A673 (cell line): ENCODE results near the gene RASGRP1. TPM values are rescaled to one million over a fixed set of nuclear protein-coding genes. Genes with fewer than 3 reads are reported as not detected.

ENCODE experiments used
- BruUV-seq: library from RNA; stranded (reverse); fragments of 400-500 nt; replicated peaks from 2 replicates; lab custom pipeline; 2021; lab: Mats Ljungman, UMichigan
- CTCF ChIA-PET: fragments of 300-600 bp; sonication (Branson Sonifier 250); formaldehyde crosslinking; loops from one replicate; lab custom pipeline; 2022; ENCODE audit warnings: antibody characterized with exemption; lab: Charles Lee
- POLR2A ChIA-PET: fragments of 300-600 bp; sonication (Branson Sonifier 250); formaldehyde crosslinking; loops from one replicate; lab custom pipeline; 2022; ENCODE audit warnings: antibody characterized with exemption; ENCODE audit not compliant: low non-redundant PET; lab: Charles Lee
- DNase-seq: peaks from one replicate; pipeline ENCODE4 v3.0.0-alpha.2; 2015; ENCODE audit warnings: low spot score
- H3K27ac ChIP-seq: fragments of 200-600 bp; sonication (generic); 2 replicates; pipeline ENCODE4 v1.5.1; 2016; ENCODE audit warnings: mixed run types, low read depth, mild to moderate bottlenecking, mixed read lengths, antibody characterized with exemption, low read length; ENCODE audit not compliant: poor library complexity, severe bottlenecking
- H3K27me3 ChIP-seq: fragments of 200-600 bp; sonication (generic); replicated peaks from 2 replicates; pipeline ENCODE4 v1.6.1; 2017; ENCODE audit warnings: mixed run types, low read depth, mild to moderate bottlenecking, mixed read lengths, antibody characterized with exemption, low read length; ENCODE audit not compliant: insufficient read depth, poor library complexity
- H3K36me3 ChIP-seq: fragments of 200-600 bp; sonication (generic); 2 replicates; pipeline ENCODE4 v1.6.1; 2016; ENCODE audit warnings: mixed run types, mild to moderate bottlenecking, mixed read lengths, antibody characterized with exemption, low read length; ENCODE audit not compliant: insufficient read depth, poor library complexity, severe bottlenecking
- H3K4me1 ChIP-seq: fragments of 200-600 bp; sonication (generic); 2 replicates; pipeline ENCODE4 v1.6.1; 2017; ENCODE audit warnings: mixed run types, mild to moderate bottlenecking, mixed read lengths, antibody characterized with exemption, low read length; ENCODE audit not compliant: insufficient read depth, poor library complexity, severe bottlenecking
- H3K4me3 ChIP-seq: fragments of 200-600 bp; sonication (generic); 2 replicates; pipeline ENCODE4 v1.5.1; 2016; ENCODE audit warnings: low read depth, mixed run types, mild to moderate bottlenecking, mixed read lengths, low read length; ENCODE audit not compliant: poor library complexity, severe bottlenecking
- H3K9me3 ChIP-seq: fragments of 200-600 bp; sonication (generic); 2 replicates; pipeline ENCODE4 v1.6.1; 2016; ENCODE audit warnings: mixed run types, low read depth, mild to moderate bottlenecking, mixed read lengths, antibody characterized with exemption, low read length; ENCODE audit not compliant: poor library complexity, severe bottlenecking
- CTCF ChIP-seq: fragments of 300-800, 200-600 bp; sonication (generic); conservative IDR thresholded peaks from 2 replicates; pipeline ENCODE4 v1.5.1; 2017; ENCODE audit warnings: low read depth, mild to moderate bottlenecking, antibody characterized with exemption, low read length, moderate library complexity, mixed read lengths
- EZH2 ChIP-seq: fragments of 200-600 bp; sonication (generic); IDR thresholded peaks from 2 replicates; pipeline ENCODE4 v1.6.1; 2017; ENCODE audit warnings: borderline replicate concordance, low read depth, mild to moderate bottlenecking, mixed read lengths, antibody characterized with exemption, low read length; ENCODE audit not compliant: poor library complexity, severe bottlenecking
- intact Hi-C: fragments of 100-400 bp; cut with micrococcal nuclease; formaldehyde crosslinking; loops from one replicate; pipeline ENCODE4 v1.10.0; 2022; ENCODE audit not compliant: unreplicated experiment
- total RNA-seq: library from RNA; stranded (reverse); gene quantifications from 2 replicates; pipeline ENCODE4 v1.2.3, GENCODE V29; 2021

RASGRP1 gene
- total RNA-seq, 1 experiment from 2014 or later = not detected

- DNase-seq = no peak
- H3K4me1 ChIP-seq = no peaks in the 10 kb centered on the region
- H3K27ac ChIP-seq = no peak overlapping the region
- peaks cover 34% of the 10 kb centered on the region for H3K36me3 ChIP-seq
- no peaks in the 10 kb centered on the region for H3K9me3 ChIP-seq
- intact Hi-C loops = loop anchor here (10.0 kb wide), 1 partner anchor 207 kb away; no protein-coding TSS in a partner anchor
- H3K4me3 ChIP-seq = no peak overlapping the region
- H3K27me3 ChIP-seq = no peaks in the 10 kb centered on the region
- ChIA-PET POLR2A (interaction anchor here (0.7 kb wide), 1 partner anchor 195 kb away, joined by 3 read pairs; no protein-coding TSS in a partner anchor), CTCF (no interaction called here)
- TF ChIP-seq EZH2 = no peak
- no peak for TF ChIP-seq CTCF
- no TSS peak for BruUV-seq
Measured at GRCh38 chr15:38477637-38478036, 87.0 kb downstream of the RASGRP1 start.

- no peak for TF ChIP-seq CTCF
- TF ChIP-seq EZH2 = no peak
- H3K27ac ChIP-seq = no peak overlapping the region
- no TSS peak for BruUV-seq
- CTCF ChIA-PET = no interaction called here
- no peak for DNase-seq
- no peak overlapping the region for H3K4me3 ChIP-seq
- H3K36me3 ChIP-seq = peaks cover 32% of the 10 kb centered on the region
- intact Hi-C loops = loop anchor here (10.0 kb wide), 1 partner anchor 209 kb away; no protein-coding TSS in a partner anchor
- no peaks in the 10 kb centered on the region for H3K27me3 ChIP-seq
- no peaks in the 10 kb centered on the region for H3K9me3 ChIP-seq
- H3K4me1 ChIP-seq = no peaks in the 10 kb centered on the region
- POLR2A ChIA-PET = no interaction called here
Measured at GRCh38 chr15:38476120-38476519, 88.5 kb downstream of the RASGRP1 start.

- CTCF ChIA-PET = no interaction called here
- intact Hi-C loops = loop anchor here (10.0 kb wide), 1 partner anchor 209 kb away; no protein-coding TSS in a partner anchor
- H3K9me3 ChIP-seq = no peaks in the 10 kb centered on the region
- no peak overlapping the region for H3K27ac ChIP-seq
- POLR2A ChIA-PET = no interaction called here
- no peak overlapping the region for H3K4me3 ChIP-seq
- no TSS peak for BruUV-seq
- peaks cover 37% of the 10 kb centered on the region for H3K36me3 ChIP-seq
- no peak for TF ChIP-seq CTCF
- no peak for TF ChIP-seq EZH2
- H3K4me1 ChIP-seq = no peaks in the 10 kb centered on the region
- H3K27me3 ChIP-seq = no peaks in the 10 kb centered on the region
- DNase-seq = no peak
Measured at GRCh38 chr15:38475361-38475760, 89.3 kb downstream of the RASGRP1 start.
